Measurements from ENCODE around the gene TCERG1L. TPM values are rescaled to one million over a fixed set of nuclear protein-coding genes. Genes with fewer than 3 reads are reported as not detected.

TCERG1L gene
- total RNA-seq, 2 donors from 2014 or later: not detected

DNA sequence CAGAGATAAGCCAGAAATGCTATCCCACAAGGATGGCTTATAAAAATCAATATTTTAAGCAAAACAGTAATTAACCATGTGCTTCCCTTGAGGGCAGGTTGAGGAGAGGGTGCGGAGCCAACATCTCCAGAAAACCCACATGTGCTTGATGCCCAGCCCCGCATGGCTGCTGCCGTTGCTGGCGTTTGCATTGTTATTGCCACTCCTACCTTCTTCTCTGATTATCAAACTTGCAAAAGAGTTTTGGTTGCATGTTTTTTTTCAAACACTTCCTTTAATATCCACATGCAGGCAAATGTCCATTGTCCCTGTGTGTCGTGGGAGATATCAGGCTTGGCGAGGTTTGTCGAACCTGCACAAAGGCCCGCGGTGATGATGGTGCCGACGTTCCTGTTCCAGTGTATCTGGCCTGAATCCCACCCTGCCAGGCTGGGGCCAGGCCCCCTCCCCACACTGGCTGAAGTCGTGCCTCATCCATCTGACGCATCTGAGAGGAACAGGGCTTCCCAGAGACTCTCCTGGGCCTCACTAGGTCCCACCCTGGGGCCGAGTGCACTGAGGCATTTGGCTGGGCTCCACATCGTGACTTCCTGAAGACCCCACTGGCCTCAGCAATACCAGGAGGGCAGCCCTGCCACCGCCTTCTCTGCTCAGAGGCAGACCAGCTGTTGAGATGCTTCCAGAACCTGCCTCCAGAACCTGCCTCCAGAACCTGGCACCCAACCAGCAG, 40.9 kb downstream of the TCERG1L start:
- TF ChIP-seq, protein P1, sequence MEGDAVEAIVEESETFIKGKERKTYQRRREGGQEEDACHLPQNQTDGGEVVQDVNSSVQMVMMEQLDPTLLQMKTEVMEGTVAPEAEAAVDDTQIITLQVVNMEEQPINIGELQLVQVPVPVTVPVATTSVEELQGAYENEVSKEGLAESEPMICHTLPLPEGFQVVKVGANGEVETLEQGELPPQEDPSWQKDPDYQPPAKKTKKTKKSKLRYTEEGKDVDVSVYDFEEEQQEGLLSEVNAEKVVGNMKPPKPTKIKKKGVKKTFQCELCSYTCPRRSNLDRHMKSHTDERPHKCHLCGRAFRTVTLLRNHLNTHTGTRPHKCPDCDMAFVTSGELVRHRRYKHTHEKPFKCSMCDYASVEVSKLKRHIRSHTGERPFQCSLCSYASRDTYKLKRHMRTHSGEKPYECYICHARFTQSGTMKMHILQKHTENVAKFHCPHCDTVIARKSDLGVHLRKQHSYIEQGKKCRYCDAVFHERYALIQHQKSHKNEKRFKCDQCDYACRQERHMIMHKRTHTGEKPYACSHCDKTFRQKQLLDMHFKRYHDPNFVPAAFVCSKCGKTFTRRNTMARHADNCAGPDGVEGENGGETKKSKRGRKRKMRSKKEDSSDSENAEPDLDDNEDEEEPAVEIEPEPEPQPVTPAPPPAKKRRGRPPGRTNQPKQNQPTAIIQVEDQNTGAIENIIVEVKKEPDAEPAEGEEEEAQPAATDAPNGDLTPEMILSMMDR (IDR thresholded peaks at IDR 0.05): no peak
- Histone ChIP-seq H3K4me1 (ENCODE audit: control insufficient read depth in 1 of 2, low read depth in 2 of 2) (no peaks in the 10 kb centered on the region), H3K36me3 (no peaks in the 10 kb centered on the region), H3K27ac (no peak overlapping the region), H3K4me3 (no peak overlapping the region), H3K27me3 (replicated peaks; ENCODE audit: insufficient read depth) (no peaks in the 10 kb centered on the region), H3K9me3 (no peaks in the 10 kb centered on the region)
- no peak for ATAC-seq (ENCODE audit: insufficient number of reproducible peaks, low FRiP score, low read depth)
- DNase-seq (ENCODE audit: low spot score): no peak

DNA sequence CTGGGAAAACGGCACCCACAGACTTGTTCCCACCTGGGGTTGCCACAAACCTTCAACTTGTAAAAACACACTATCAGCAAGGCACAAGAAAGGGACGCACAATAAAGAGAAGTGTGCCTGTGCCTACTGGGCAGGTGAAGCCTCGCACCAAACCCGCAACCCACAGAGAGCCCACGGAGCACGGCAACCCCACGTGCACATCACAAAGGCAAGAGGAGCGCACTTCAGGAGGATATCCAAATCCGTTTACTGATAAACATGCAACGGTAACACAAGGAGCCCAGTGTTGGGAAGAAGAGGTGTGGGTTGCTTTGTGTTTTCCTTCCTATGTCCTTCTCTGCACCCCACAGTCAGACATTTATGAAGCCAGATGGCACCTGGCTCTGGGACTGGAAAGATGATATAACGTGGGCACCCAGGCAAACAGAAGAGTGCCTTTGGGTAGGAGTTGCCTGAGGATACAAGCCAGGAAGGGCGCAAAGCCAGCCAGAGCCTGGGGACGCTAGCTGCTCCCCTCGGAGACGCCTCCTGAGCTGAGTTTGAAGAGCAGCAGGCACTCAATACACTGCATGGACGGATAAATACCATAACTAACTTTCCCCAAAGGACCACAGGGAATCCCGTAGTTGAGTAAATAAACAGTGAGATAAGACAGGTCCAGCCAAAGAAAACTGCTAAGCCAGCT, 41.6 kb downstream of the TCERG1L start:
- DNase-seq (ENCODE audit: low spot score) (no peak), ATAC-seq (ENCODE audit: insufficient number of reproducible peaks, low FRiP score, low read depth) (no peak)
- TF ChIP-seq, protein P1 (IDR thresholded peaks at IDR 0.05): no peak
- H3K4me3 ChIP-seq: no peak overlapping the region
- no peak overlapping the region for H3K27ac ChIP-seq
- H3K36me3 ChIP-seq: no peaks in the 10 kb centered on the region
- no peaks in the 10 kb centered on the region for H3K9me3 ChIP-seq
- no peaks in the 10 kb centered on the region for H3K4me1 ChIP-seq (ENCODE audit: control insufficient read depth in 1 of 2, low read depth in 2 of 2)
- H3K27me3 ChIP-seq (replicated peaks; ENCODE audit: insufficient read depth): no peaks in the 10 kb centered on the region

DNA sequence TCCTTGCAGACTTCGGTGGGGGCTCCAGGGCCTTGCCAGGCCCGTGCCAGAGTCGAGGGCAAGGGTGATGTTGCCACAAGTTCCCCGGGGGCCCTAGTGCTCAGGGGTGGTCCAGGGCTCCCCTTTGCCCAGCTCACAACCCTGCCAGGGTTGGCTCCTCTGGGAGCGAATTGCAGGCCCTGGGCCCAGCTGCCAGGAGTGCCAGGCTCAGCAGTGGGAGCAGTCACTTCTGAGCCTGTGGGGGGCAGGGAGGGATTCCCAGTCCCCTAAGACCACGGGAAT, 43.8 kb downstream of the TCERG1L start:
- Histone ChIP-seq H3K4me1 (ENCODE audit: control insufficient read depth in 1 of 2, low read depth in 2 of 2) (no peaks in the 10 kb centered on the region), H3K4me3 (no peak overlapping the region), H3K27me3 (replicated peaks; ENCODE audit: insufficient read depth) (no peaks in the 10 kb centered on the region), H3K27ac (no peak overlapping the region), H3K36me3 (no peaks in the 10 kb centered on the region), H3K9me3 (no peaks in the 10 kb centered on the region)
- DNase-seq (ENCODE audit: low spot score): no peak
- TF ChIP-seq, protein P1 (IDR thresholded peaks at IDR 0.05): no peak
- ATAC-seq (ENCODE audit: insufficient number of reproducible peaks, low FRiP score, low read depth): no peak

DNA sequence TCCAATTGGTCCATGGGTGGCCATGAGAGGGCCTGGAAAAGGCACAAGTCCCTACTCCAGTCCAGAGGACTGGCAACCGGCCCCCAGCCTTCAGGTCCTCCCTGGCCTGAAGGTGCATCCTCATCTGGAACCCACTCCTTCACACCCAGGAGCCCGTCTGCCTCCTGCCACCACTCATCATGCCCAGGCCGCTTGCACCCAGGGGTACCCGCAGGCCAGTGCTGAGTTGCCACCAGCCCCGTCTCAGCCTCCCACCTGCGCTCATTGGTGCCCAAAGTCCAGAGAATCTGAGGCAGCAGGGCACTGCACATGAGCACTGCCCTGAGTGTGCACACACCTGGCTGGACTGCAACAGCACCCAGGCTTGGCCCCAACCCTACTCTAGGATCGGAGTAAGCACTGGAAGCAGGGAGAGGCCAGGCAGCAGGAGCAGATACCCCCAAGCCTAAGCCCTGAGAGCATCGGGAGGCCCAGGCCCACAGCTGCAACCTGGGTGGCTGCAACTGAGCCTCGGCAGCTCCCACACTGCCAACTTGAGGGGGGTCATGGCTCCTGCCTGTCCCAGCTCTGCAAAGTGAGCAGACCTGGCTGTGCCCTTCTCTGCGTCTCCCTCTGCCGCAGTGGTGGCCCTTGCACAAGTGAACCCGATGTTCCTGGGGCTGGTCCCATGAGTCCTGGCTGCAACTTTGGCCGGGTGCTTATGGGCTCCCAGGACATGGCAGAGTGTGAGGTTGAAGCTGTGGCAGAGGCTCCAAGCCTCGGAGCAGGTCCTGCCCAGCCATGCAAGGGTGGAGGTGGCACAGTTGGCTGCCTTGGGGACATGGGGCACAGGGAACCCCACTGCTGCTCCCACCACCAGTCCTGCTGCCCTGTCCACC, 44.3 kb downstream of the TCERG1L start:
- Histone ChIP-seq H3K36me3 (no peaks in the 10 kb centered on the region), H3K4me3 (no peak overlapping the region), H3K4me1 (ENCODE audit: control insufficient read depth in 1 of 2, low read depth in 2 of 2) (no peaks in the 10 kb centered on the region), H3K27me3 (replicated peaks; ENCODE audit: insufficient read depth) (no peaks in the 10 kb centered on the region), H3K9me3 (no peaks in the 10 kb centered on the region), H3K27ac (no peak overlapping the region)
- TF ChIP-seq, protein P1 (IDR thresholded peaks at IDR 0.05): no peak
- DNase-seq (ENCODE audit: low spot score) (no peak), ATAC-seq (ENCODE audit: insufficient number of reproducible peaks, low FRiP score, low read depth) (no peak)

Measured in thoracic aorta (tissue), 2 donors.